Measurements from ENCODE around the gene CTIF.

DNA sequence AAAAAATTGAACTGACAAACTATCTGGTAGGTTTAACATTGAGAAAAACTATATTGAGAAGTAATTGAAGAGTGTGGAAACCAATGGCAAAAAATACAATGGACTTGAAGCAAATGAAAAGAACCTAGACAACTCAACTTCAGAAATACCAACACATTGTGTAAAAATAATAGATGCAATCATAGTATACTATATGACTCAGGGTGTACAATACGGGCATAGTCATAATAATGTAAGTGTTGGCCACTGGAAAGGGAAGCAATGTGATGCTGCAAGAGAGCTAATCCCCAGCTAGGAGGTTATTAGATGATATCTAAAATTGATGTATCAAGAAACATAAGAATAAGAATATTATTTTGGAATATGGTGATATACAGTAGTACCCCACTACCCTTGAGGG lies 366.7 kb downstream of the CTIF start:
- no peak for TF ChIP-seq POLR2AphosphoS5 (IDR thresholded peaks at IDR 0.05; ENCODE audit: low read depth, low read length)
- TF ChIP-seq, protein P1, sequence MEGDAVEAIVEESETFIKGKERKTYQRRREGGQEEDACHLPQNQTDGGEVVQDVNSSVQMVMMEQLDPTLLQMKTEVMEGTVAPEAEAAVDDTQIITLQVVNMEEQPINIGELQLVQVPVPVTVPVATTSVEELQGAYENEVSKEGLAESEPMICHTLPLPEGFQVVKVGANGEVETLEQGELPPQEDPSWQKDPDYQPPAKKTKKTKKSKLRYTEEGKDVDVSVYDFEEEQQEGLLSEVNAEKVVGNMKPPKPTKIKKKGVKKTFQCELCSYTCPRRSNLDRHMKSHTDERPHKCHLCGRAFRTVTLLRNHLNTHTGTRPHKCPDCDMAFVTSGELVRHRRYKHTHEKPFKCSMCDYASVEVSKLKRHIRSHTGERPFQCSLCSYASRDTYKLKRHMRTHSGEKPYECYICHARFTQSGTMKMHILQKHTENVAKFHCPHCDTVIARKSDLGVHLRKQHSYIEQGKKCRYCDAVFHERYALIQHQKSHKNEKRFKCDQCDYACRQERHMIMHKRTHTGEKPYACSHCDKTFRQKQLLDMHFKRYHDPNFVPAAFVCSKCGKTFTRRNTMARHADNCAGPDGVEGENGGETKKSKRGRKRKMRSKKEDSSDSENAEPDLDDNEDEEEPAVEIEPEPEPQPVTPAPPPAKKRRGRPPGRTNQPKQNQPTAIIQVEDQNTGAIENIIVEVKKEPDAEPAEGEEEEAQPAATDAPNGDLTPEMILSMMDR (IDR thresholded peaks at IDR 0.05): no peak
- TF ChIP-seq, protein P2, sequence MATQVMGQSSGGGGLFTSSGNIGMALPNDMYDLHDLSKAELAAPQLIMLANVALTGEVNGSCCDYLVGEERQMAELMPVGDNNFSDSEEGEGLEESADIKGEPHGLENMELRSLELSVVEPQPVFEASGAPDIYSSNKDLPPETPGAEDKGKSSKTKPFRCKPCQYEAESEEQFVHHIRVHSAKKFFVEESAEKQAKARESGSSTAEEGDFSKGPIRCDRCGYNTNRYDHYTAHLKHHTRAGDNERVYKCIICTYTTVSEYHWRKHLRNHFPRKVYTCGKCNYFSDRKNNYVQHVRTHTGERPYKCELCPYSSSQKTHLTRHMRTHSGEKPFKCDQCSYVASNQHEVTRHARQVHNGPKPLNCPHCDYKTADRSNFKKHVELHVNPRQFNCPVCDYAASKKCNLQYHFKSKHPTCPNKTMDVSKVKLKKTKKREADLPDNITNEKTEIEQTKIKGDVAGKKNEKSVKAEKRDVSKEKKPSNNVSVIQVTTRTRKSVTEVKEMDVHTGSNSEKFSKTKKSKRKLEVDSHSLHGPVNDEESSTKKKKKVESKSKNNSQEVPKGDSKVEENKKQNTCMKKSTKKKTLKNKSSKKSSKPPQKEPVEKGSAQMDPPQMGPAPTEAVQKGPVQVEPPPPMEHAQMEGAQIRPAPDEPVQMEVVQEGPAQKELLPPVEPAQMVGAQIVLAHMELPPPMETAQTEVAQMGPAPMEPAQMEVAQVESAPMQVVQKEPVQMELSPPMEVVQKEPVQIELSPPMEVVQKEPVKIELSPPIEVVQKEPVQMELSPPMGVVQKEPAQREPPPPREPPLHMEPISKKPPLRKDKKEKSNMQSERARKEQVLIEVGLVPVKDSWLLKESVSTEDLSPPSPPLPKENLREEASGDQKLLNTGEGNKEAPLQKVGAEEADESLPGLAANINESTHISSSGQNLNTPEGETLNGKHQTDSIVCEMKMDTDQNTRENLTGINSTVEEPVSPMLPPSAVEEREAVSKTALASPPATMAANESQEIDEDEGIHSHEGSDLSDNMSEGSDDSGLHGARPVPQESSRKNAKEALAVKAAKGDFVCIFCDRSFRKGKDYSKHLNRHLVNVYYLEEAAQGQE (IDR thresholded peaks at IDR 0.05; ENCODE audit: insufficient read depth in 1 of 2, low read depth in 2 of 2, low read length in 1 of 2): no peak
- TF ChIP-seq TCF7L2 (IDR thresholded peaks at IDR 0.05; ENCODE audit: low read depth, low read length): no peak
